ENCODE results near the gene ACTL9. TPM values are rescaled to one million over a fixed set of nuclear protein-coding genes. Genes with fewer than 3 reads are reported as not detected.

Gene ACTL9
- total and polyA plus RNA-seq, 2 experiments from 2014 or later = not detected

- TF ChIP-seq, protein P1, sequence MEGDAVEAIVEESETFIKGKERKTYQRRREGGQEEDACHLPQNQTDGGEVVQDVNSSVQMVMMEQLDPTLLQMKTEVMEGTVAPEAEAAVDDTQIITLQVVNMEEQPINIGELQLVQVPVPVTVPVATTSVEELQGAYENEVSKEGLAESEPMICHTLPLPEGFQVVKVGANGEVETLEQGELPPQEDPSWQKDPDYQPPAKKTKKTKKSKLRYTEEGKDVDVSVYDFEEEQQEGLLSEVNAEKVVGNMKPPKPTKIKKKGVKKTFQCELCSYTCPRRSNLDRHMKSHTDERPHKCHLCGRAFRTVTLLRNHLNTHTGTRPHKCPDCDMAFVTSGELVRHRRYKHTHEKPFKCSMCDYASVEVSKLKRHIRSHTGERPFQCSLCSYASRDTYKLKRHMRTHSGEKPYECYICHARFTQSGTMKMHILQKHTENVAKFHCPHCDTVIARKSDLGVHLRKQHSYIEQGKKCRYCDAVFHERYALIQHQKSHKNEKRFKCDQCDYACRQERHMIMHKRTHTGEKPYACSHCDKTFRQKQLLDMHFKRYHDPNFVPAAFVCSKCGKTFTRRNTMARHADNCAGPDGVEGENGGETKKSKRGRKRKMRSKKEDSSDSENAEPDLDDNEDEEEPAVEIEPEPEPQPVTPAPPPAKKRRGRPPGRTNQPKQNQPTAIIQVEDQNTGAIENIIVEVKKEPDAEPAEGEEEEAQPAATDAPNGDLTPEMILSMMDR (conservative IDR thresholded peaks at IDR 0.05; ENCODE audit: low read depth in 2 of 2) = no peak
- TF ChIP-seq NANOG (IDR thresholded peaks at IDR 0.05; ENCODE audit: borderline replicate concordance) (no peak), JUNB (IDR thresholded peaks at IDR 0.05; ENCODE audit: unreplicated experiment) (no peak), ZNF331 (CRISPR knock-in tag; IDR thresholded peaks at IDR 0.05; ENCODE audit: low read depth) (no peak)
- no peaks in the 10 kb centered on the region for H3K4me1 Mint-ChIP-seq
- Histone ChIP-seq H3K27me3 (ENCODE audit: insufficient read depth) (no peaks in the 10 kb centered on the region), H3K79me2 (replicated peaks; ENCODE audit: insufficient read depth) (no peaks in the 10 kb centered on the region), H3K4me2 (no peak overlapping the region), H4K20me1 (replicated peaks; ENCODE audit: insufficient read depth) (no peaks in the 10 kb centered on the region), H2AFZ (no peak overlapping the region), H3K4me3 (no peak overlapping the region), H3K36me3 (ENCODE audit: insufficient read depth) (no peaks in the 10 kb centered on the region), H3K9me2 (ENCODE audit: insufficient read depth) (no peaks in the 10 kb centered on the region), H3K4me1 (ENCODE audit: insufficient read depth) (no peaks in the 10 kb centered on the region), H3F3A (replicated peaks; ENCODE audit: low read depth) (no peaks in the 10 kb centered on the region), H3K27ac (ENCODE audit: low read depth) (no peak overlapping the region)
- ATAC-seq = no peak
- H3K27me3 Mint-ChIP-seq (ENCODE audit: insufficient read depth, low read depth, poor library complexity) = peaks cover 7% of the 10 kb centered on the region
- no peak for DNase-seq (ENCODE audit: low spot score)
- H3K36me3 Mint-ChIP-seq (ENCODE audit: low read depth) = peaks cover 50% of the 10 kb centered on the region
- H3K4me3 Mint-ChIP-seq = no peak overlapping the region
- H3K27ac Mint-ChIP-seq = no peak overlapping the region
- H3K9me3 Mint-ChIP-seq = peaks cover 87% of the 10 kb centered on the region
These were observed 38.7 kb downstream of the ACTL9 start for GRCh38 chr19:8659905-8660304.

GRCh38 chr19:8657869-8658268 lies 40.7 kb downstream of the ACTL9 start:
- Mint-ChIP-seq H3K4me1 (no peaks in the 10 kb centered on the region), H3K27me3 (ENCODE audit: insufficient read depth, low read depth, poor library complexity) (peaks cover 11% of the 10 kb centered on the region), H3K9me3 (peaks cover 86% of the 10 kb centered on the region), H3K36me3 (ENCODE audit: low read depth) (peaks cover 37% of the 10 kb centered on the region), H3K4me3 (no peak overlapping the region), H3K27ac (no peak overlapping the region)
- Histone ChIP-seq H3K4me3 (no peak overlapping the region), H3K9me2 (ENCODE audit: insufficient read depth) (no peaks in the 10 kb centered on the region), H3K4me2 (no peak overlapping the region), H3K79me2 (replicated peaks; ENCODE audit: insufficient read depth) (no peaks in the 10 kb centered on the region), H4K20me1 (replicated peaks; ENCODE audit: insufficient read depth) (no peaks in the 10 kb centered on the region), H3F3A (replicated peaks; ENCODE audit: low read depth) (no peaks in the 10 kb centered on the region), H2AFZ (no peak overlapping the region), H3K27me3 (ENCODE audit: insufficient read depth) (no peaks in the 10 kb centered on the region), H3K4me1 (ENCODE audit: insufficient read depth) (no peaks in the 10 kb centered on the region), H3K27ac (ENCODE audit: low read depth) (no peak overlapping the region), H3K36me3 (ENCODE audit: insufficient read depth) (no peaks in the 10 kb centered on the region)
- no peak for DNase-seq (ENCODE audit: low spot score)
- no peak for ATAC-seq
- TF ChIP-seq, protein P2, sequence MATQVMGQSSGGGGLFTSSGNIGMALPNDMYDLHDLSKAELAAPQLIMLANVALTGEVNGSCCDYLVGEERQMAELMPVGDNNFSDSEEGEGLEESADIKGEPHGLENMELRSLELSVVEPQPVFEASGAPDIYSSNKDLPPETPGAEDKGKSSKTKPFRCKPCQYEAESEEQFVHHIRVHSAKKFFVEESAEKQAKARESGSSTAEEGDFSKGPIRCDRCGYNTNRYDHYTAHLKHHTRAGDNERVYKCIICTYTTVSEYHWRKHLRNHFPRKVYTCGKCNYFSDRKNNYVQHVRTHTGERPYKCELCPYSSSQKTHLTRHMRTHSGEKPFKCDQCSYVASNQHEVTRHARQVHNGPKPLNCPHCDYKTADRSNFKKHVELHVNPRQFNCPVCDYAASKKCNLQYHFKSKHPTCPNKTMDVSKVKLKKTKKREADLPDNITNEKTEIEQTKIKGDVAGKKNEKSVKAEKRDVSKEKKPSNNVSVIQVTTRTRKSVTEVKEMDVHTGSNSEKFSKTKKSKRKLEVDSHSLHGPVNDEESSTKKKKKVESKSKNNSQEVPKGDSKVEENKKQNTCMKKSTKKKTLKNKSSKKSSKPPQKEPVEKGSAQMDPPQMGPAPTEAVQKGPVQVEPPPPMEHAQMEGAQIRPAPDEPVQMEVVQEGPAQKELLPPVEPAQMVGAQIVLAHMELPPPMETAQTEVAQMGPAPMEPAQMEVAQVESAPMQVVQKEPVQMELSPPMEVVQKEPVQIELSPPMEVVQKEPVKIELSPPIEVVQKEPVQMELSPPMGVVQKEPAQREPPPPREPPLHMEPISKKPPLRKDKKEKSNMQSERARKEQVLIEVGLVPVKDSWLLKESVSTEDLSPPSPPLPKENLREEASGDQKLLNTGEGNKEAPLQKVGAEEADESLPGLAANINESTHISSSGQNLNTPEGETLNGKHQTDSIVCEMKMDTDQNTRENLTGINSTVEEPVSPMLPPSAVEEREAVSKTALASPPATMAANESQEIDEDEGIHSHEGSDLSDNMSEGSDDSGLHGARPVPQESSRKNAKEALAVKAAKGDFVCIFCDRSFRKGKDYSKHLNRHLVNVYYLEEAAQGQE (IDR thresholded peaks at IDR 0.05; ENCODE audit: unreplicated experiment) = no peak
- TF ChIP-seq EZH2 (IDR thresholded peaks at IDR 0.05; ENCODE audit: low read depth, unreplicated experiment) (no peak), ZNF331 (CRISPR knock-in tag; IDR thresholded peaks at IDR 0.05; ENCODE audit: low read depth) (no peak), ZNF114 (CRISPR knock-in tag; IDR thresholded peaks at IDR 0.05) (no peak), CREB1 (CRISPR knock-in tag; IDR thresholded peaks at IDR 0.05; ENCODE audit: low read depth) (no peak), STAT1 (IDR thresholded peaks at IDR 0.05; ENCODE audit: unreplicated experiment) (no peak), EZH2phosphoT487 (IDR thresholded peaks at IDR 0.05; ENCODE audit: unreplicated experiment) (no peak), NANOG (IDR thresholded peaks at IDR 0.05; ENCODE audit: borderline replicate concordance) (no peak), POLR2AphosphoS5 (IDR thresholded peaks at IDR 0.05; ENCODE audit: low read depth) (no peak), JUNB (IDR thresholded peaks at IDR 0.05; ENCODE audit: unreplicated experiment) (no peak)
- TF ChIP-seq, protein P3, sequence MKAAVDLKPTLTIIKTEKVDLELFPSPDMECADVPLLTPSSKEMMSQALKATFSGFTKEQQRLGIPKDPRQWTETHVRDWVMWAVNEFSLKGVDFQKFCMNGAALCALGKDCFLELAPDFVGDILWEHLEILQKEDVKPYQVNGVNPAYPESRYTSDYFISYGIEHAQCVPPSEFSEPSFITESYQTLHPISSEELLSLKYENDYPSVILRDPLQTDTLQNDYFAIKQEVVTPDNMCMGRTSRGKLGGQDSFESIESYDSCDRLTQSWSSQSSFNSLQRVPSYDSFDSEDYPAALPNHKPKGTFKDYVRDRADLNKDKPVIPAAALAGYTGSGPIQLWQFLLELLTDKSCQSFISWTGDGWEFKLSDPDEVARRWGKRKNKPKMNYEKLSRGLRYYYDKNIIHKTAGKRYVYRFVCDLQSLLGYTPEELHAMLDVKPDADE (IDR thresholded peaks at IDR 0.05) = no peak
- TF ChIP-seq, protein P1 (conservative IDR thresholded peaks at IDR 0.05; ENCODE audit: low read depth in 2 of 2) = no peak
